Astrocyte of the spinal cord (primary cell): Measurements from ENCODE around the gene ANKRD23.
"Not testable (repeated sequence)": the region's sequence is repeated elsewhere in the genome, so short reads cannot be mapped to it uniquely, and the experiment has no call there.

ENCODE experiments used
- DNase-seq: peaks from one replicate; pipeline ENCODE4 v3.0.0; 2011; ENCODE audit warnings: low read depth, low spot score
- H3K4me3 ChIP-seq: 2 replicates; pipeline ENCODE4 v1.5.1; 2011; ENCODE audit warnings: low read depth, mild to moderate bottlenecking, low read length, moderate library complexity
- in situ Hi-C: cut with HindIII; loops from 2 replicates; pipeline ENCODE4 v1.10.0; 2017; ENCODE audit warnings: low sequenced_read_pairs
- TF ChIP-seq, protein P1 (sequence below): IDR thresholded peaks from 2 replicates; pipeline ENCODE4 v1.5.1; 2012; ENCODE audit warnings: low read depth, mild to moderate bottlenecking, low read length, inconsistent platforms

The ANKRD23 gene

DNA sequence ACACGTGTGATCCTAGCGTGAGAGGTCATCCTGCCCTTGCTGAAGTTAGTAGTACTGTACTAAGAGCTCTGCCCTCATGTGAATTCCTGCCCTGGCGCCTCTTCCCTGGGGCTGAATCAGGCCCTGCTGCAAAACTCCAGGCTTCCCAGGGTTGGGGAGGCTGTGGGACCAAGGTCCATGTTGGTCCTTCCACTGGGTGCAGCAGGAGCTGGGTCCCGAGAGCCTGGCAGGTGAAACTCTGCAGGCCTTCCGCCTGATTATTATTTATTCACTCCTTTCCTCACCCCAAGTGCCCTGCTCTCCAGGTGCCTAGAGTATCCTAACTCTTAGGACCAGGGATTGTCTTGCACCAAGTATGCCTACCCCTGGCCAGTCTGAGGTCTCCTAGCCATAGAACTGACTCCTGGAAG lies 33.0 kb downstream of the ANKRD23 start:
- no peak for DNase-seq
- H3K4me3 ChIP-seq, result no peak overlapping the region
- in situ Hi-C loops, result loop anchor here (25.0 kb wide), 2 partner anchors 123 to 248 kb away; no protein-coding TSS in a partner anchor
- TF ChIP-seq, protein P1, sequence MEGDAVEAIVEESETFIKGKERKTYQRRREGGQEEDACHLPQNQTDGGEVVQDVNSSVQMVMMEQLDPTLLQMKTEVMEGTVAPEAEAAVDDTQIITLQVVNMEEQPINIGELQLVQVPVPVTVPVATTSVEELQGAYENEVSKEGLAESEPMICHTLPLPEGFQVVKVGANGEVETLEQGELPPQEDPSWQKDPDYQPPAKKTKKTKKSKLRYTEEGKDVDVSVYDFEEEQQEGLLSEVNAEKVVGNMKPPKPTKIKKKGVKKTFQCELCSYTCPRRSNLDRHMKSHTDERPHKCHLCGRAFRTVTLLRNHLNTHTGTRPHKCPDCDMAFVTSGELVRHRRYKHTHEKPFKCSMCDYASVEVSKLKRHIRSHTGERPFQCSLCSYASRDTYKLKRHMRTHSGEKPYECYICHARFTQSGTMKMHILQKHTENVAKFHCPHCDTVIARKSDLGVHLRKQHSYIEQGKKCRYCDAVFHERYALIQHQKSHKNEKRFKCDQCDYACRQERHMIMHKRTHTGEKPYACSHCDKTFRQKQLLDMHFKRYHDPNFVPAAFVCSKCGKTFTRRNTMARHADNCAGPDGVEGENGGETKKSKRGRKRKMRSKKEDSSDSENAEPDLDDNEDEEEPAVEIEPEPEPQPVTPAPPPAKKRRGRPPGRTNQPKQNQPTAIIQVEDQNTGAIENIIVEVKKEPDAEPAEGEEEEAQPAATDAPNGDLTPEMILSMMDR, result no peak

DNA sequence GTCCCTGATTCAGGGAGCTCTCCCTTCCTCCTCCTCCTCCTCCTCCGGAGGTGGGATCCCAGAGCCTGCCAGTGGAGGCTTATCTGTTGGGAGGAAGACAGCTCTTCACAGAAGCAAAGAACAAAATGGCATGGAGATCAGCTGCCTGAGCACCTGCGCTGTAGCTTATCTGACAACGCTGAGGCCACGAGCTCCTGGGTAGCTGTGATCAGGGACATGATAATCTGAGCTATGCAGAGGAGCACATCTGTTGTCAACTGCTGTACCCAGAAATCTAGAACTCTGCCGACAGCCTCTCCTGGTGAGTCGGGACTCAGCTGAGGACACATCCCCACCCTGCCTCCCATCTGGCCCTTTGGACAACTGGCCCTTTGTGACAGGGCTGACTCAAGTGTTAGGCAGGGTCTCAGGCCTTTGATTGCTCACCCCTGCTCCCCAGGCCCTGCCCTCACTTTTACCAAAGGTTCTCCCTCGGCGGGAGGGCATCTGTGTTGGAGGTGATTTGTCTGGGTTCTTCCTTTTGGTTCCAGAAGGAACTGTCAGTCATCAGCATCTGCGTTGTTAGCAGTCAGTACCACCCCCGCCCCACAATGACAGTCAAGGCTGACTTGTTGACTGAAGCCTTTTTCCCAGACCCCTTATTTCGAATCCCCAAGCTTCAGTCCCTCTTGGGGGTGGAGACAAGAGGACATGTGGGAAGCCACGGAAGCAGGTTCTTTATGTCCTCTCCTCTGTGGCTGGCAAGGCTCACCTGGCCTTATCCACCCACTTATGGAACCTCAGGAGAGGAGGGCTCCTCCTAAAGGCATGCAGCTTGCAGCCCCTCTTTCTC lies 33.7 kb downstream of the ANKRD23 start:
- H3K4me3 ChIP-seq, result no peak overlapping the region
- no peak for DNase-seq
- TF ChIP-seq, protein P1, result no peak
- in situ Hi-C loops, result loop anchor here (25.0 kb wide), 2 partner anchors 123 to 248 kb away; no protein-coding TSS in a partner anchor

DNA sequence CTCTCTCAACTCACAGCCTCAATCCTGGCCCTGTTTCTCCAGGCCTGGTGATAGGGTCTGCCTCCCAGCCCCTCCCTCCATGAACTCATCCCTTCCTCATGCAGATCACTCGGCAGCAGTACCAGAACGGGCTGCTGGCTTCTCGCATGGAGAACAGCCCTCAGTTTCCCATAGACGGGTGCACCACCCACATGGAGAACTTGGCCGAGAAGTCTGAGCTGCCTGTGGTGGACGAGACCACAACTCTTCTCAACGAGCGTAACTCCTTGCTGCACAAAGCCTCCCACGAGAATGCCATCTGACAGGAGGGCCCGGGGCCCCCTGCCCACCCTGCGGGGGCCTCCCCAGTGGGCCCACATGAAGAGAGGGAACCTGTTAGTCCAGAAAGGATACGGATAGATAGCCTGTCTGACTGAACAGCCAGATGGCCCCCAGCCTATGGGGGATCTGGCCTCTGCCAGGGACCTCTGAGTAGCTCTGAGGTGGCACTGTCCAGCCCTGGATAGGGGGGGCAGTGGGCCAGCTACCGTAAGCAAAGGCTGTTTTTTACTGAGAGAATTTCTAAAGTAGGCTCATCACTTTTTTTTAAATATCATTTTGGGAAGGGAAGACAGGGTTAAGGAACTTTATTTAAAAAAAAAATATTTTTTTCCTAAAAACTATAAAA lies 34.5 kb downstream of the ANKRD23 start:
- DNase-seq, result no peak
- in situ Hi-C loops, result loop anchor here (25.0 kb wide), 2 partner anchors 122 to 247 kb away; no protein-coding TSS in a partner anchor
- TF ChIP-seq, protein P1, result no peak
- no peak overlapping the region for H3K4me3 ChIP-seq

DNA sequence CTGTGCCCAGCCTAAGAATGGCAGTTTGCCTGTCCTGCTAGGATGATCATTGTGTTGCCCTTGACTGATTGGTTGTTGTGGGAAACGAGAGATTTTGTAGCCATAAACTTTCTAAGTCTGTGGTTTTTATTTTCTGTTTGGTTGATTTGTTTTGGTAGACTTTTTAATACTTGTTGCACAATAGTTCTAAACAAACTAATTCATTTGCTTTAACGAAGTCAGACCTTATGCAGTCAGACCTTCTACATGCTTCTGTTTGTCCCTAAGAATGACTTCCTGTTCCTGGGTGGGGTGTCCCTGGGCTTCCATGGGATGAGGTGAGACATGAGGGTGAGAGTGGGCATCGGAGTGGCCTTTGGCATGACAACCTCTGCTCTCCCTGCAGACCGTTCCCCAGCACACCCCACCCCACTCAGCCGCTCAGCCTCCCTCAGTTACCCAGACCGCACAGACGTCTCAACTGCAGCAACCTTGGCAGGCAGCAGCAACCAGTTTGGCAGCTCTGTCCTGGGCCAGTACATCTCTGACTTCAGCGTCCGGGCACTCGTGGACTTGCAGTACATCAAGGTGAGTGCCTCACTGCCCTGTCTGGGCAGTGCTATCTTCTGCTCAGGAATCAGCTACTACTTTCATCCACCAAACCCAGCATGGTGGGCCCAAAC lies 35.5 kb downstream of the ANKRD23 start:
- in situ Hi-C loops, result loop anchor here (25.0 kb wide), 2 partner anchors 121 to 246 kb away; no protein-coding TSS in a partner anchor
- no peak for DNase-seq
- H3K4me3 ChIP-seq, result no peak overlapping the region
- TF ChIP-seq, protein P1, result no peak

DNA sequence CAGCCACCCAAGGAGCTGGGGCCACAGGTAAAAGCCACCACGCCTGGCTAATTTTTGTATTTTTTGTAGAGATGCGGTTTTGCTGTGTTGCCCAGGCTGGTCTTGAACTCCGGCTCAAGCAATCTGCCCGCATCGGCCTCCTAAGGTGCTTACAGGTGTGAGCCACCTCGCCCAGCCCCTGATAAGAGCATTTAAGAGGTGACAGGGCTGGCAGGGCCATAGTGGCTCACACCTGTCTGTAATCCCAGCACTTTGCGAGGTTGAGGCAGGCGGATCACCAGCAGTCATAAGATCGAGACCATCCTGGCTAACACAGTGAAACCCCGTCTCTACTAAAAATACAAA lies 36.7 kb downstream of the ANKRD23 start:
- TF ChIP-seq, protein P1, result no peak
- H3K4me3 ChIP-seq, result no peak overlapping the region
- in situ Hi-C loops, result loop anchor here (25.0 kb wide), 2 partner anchors 120 to 245 kb away; no protein-coding TSS in a partner anchor
- DNase-seq, result no peak

DNA sequence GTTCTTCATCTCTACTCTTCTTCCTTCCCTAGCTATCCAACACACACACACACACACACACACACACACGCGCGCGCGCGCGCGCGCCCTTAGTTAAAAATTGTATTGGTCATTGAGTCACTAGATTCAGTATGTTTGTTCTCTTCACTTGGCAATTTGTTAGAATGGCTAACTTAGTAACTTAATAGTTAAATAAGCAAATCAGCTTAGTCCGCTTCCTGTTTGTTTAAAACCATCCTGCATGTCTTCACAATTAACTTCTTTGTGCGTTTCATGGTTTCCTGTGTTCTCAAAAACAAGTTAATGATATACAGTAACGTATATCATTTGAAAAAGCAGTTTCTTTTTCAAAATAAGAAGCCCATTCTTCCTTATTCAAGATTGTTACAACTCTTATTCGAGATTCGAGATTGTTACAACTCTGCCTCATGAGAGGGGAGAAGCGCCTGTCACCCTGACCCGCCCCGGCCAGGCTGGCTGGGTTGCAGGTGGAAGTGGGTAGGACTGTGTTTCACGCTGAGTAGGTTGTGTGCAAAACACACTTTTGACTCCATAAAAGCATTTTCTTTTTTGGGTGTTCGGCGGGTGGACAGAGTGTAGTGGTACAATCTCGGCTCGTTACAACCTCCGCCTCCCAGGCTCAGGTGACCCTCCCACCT lies 37.2 kb downstream of the ANKRD23 start:
- DNase-seq, result no peak
- TF ChIP-seq, protein P1, result no peak
- in situ Hi-C loops, result loop anchor here (25.0 kb wide), 2 partner anchors 119 to 244 kb away; no protein-coding TSS in a partner anchor
- H3K4me3 ChIP-seq, result no peak overlapping the region

DNA sequence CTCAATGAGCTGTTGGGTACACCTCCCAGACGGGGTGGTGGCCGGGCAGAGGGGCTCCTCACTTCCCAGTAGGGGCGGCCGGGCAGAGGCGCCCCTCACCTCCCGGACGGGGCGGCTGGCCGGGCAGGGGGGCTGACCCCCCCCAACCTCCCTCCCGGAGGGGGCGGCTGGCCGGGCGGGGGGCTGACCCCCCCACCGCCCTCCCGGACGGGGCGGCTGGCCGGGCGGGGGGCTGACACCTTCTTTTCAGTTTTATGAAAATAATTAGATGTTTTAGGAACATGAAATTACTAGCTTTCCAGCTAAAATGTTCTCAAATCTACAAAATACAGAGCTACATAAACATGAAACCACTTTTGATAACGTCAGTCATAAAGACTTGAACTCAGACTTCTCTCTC lies 37.9 kb downstream of the ANKRD23 start:
- not testable (repeated sequence) for H3K4me3 ChIP-seq, DNase-seq
- in situ Hi-C loops, result loop anchor here (25.0 kb wide), 2 partner anchors 119 to 244 kb away; no protein-coding TSS in a partner anchor
